ENCODE results near the gene TAOK1.
A peak's percentile ranks its signal among the peaks of the same experiment; 100 is the strongest.
"Not testable (repeated sequence)": the region's sequence is repeated elsewhere in the genome, so short reads cannot be mapped to it uniquely, and the experiment has no call there.

The TAOK1 gene
- total RNA-seq = 164 to 199 (median 187) reads per million in 4 donors

DNA sequence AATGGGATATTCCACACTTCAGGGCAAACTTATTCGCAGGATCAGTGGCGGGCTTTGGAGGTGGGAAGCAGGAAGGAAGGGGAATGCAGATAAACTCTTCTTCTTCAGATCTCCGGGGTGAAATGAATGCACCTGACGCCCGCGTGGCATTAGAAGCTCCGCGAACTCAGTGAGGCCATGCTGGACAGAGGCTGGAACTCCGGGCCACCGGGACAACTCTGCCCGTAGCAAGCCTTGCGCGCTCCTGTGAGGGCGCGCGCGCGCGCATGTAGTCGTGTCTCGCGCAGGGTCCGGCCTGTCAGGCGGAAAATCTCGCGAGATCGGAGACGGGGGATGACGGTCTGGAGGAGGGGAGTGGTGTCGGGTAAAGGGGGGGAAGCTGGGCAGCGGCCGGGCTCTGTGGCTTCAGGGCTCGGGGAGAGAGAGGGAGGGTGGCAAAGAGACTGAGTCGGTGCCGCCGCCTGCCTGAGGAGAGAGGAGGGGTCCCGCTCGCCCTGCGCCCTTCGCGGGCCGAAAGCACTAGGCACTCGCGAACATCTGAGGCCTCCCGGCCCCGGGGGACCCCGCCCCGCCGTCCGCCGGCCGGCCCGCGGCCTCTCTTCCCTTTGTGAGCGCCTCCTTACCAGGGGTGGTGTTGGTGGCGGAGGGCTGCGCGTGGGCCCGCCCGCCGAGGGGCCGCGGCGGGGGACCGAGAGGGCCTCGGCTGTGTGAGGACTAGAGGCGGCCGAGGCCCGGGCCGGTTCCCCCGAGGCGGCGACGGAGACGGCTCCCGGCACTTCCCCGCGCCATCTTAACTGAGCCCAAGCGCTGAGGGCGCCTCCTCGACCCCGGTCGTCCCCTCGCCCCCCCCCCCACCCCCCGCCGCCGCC lies at the start of gene TAOK1:
Gene TAOK1 (plus strand): TSS at position 382 of the 869 bp plus-strand sequence. CDS start 61,186 bp downstream, outside the sequence.
- DNase-seq = peak; percentile 95 to 98 (median 97)

DNA sequence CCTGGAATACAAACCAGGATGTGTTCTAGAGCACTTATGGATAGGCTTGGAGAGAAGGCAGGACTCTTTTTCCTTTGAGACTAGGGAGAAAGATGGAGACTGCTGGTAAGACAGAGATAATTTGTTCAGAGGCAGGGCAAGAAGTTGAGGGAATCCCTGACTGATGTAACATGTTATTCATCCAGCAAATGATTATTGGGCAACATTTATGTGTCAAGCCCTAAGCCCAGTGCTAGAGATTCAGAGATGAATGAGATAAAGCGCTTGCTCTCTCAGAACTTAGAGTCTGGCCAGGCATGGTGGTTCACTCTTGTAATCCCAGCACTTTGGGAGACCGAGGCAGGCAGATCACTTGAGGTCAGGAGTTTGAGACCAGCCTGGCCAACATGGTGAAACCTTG lies 48.4 kb upstream of the TAOK1 start:
- no peak for DNase-seq

DNA sequence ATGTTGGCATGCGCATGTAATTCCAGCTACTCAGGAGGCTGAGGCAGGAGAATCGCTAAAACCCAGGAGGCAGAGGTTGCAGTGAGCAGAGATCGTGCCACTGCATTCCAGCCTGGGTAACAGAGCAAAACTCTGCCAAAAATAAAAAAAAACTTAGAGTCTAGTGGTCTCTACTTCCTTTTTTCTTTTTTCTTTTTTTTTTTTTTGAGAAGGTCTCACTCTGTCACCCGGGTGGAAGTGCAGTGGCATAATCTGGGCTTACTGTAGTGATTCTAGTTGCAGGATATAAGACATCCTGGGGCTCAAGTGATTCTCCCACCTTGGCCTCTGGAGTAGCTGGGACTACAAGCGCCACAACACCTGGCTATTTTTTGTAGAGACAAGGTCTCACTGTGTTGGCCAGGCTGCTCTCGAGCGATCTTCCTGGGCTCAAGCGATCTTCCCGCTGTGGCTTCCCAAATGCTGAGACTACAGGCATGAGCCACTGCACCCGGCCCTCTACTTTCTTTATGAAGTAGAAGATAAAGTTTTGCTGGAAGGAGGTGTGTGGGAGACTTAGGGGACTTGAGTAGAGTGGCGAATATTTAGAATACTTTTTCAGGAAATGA lies 47.9 kb upstream of the TAOK1 start:
- no peak for DNase-seq

DNA sequence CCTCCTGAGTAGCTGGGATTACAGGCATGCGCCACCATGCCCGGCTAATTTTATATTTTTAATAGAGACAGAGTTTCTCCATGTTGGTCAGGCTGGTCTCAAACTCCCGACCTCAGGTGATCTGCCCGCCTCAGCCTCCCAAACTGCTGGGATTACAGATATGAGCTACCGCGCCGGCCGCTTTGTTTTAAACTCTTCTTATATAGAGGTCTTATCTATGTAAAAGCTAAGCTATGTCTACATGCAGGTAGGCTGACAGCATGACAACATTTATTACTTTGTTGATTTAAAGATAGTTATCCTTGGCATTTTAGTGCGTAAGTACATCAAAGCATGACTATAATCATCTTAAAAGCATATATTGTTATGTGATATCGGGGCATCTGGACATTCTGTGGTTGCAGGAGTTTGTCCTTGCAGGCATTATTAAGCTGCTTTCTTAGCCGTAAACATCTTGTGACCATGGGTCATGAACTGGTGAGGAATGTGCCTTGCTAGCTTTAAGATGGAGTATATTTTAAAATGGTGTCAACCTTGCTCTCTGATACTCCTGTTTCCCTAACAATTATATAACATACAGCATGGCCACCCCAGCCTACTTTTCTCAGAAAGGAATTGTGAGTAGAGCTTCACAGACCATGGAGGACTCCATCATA lies 45.8 kb upstream of the TAOK1 start:
- DNase-seq = no peak

DNA sequence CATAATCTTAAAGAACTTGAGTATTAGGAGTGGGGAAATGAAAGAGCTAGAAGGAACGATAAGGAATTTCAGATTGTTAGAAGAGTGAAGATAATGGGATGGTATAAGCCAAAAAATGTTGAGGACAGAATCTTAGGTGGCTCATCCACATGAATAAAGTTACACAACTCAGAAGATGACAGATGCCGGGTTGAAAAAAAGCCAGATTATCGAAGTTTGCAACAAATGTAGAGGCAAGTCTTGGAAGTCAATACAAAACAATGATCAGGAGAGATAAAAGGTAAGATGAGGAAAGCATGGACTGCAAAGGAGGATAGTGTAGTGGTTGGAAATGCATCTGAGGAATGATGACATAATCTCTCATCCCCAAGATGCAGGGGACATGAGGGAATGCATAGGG lies 45.1 kb upstream of the TAOK1 start:
- DNase-seq = no peak

DNA sequence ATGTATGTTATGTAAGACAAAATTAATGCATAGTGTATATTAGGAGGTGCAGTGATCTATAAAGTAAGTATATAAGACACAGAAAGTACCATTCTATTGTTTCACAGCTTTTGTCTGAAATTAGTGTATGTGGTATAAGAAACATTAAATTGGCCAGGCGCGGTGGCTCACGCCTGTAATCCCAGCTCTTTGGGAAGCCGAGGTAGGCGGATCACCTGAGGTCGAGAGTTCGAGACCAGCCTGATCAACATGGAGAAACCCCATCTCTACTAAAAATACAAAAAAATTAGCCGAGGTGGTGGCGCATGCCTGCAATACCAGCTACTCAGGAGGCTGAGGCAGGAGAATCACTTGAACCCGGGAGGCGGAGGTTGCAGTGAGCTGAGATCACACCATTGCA lies 44.7 kb upstream of the TAOK1 start:
- not testable (repeated sequence) for DNase-seq

DNA sequence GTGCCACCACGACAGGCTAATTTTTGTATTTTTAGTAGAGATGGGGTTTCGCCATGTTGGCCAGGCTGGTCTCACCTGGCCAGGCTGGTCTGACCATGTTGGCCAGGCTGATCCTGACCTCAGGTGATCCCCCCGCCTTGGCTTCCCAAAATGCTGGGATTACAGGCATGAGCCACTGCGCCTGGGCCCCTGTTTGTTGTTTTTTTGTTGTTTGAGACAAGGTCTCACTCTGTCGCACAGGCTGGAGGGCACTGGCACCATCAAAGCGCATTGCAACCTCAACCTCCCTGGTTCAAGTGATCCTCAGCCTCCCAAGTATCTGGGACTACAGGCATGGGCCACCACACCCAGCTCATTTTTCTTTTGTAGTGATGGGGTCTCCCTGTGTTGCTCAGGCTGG lies 43.7 kb upstream of the TAOK1 start:
- no peak for DNase-seq

DNA sequence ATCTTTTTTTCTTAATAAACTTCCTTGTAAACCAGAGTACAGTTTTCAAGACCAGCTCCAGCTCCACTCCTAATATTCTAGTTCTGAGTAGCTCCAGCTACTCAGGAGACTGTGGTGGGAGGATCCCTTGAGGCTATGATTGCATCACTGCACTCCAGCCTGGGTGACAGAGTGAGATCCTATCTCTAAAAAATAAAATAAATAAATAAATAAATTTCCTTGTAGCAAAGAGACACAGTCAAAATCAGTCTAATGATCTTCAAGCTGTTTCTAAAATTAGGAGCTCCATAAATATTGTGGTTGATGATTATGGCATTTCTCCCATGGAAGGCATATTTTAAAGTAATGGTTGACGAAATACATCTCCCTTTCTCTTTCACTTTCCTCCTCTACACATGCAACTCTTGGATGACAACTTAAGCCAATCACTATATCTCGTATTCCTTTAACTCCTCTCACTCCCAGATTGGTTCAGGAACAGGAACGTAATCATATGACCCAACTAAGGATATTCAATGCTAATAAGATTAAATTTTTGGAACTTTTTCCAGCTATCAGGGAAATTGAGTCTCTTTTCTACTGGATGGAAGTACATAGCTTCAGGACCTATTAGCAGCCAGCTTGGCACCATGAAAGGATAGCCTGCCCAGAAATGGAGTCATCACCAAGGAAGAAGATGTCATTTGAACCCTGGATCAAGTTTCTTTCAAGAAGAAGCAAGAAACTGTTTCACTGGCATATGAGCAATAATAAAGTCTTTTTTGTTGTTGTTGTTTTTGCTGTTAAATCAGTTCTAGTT lies 42.1 kb upstream of the TAOK1 start:
- DNase-seq = no peak

DNA sequence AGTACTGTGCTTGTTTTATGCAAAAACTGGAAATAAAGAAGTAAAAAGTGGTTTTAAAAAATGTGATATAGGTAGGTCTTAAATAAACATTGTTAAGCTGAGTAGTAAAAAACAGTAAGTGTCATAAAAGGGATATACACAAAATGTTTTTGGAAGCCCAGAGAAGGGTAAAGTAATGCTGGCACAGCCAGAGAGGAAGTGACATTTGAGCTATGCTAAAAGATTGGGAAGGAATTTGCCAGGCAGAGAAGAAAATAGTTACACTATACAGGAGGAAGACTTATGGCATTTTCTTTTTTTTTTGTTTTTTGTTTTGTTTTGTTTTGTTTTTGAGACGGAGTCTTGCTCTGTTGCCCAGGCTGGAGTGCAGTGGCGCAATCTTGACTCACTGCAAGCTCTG lies 40.8 kb upstream of the TAOK1 start:
- DNase-seq = no peak

DNA sequence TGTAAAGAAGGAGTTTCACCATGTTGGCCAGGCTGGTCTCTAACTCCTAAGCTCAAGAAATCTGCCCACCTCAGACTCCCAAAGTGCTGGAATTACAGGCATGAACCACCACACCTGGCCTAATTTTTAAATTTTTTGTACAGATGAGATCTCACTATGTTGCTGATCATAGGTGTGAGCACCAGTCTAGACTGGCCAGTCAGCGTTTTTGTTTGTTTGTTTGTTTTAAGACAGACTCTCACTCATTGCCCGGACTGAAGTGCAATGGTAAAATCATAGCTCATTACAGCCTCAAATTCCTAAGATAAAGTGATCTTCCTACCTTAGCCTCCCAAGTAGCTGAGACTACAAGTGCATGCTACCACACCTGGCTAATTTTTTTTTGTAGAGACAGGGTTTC lies 38.0 kb upstream of the TAOK1 start:
- no peak for DNase-seq

DNA sequence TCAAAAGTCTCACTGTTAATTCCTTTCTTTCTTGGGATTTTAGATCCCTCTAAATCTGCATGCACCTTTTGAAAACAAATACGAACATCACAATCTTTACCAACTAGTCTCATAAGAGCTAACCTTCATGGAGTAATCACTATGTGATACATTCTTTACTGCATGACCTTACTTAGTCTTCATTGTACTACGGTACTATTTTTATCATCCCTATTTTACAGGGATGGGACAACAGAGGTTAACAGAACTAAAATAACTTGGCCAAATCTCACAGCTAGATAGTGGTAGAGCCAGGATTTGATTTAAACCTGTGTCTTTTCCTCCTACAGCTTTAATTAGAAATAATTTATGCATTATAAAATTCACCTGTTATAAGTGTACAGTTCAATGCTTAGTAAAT lies 32.9 kb upstream of the TAOK1 start:
- DNase-seq = no peak

DNA sequence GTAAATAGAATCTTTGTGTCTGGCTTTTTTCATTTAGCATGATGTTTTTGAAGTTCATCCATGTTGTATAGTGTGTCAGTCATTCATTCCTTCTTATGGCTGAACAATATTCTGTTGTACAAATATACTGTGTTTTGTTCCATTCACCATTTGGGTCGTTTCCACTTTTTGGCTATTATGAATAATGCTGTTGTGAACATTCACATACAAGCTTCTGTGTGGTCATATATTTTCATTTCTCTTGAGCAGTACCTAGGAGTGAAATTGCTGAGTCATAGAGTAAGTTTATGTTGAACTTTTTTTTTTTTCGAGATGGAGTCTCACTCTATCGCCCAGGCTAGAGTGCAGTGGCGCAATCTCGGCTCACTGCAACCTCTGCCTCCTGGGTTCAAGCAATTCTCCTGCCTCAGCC lies 32.3 kb upstream of the TAOK1 start:
- DNase-seq = peak in 1 of 5 donors; percentile 28

DNA sequence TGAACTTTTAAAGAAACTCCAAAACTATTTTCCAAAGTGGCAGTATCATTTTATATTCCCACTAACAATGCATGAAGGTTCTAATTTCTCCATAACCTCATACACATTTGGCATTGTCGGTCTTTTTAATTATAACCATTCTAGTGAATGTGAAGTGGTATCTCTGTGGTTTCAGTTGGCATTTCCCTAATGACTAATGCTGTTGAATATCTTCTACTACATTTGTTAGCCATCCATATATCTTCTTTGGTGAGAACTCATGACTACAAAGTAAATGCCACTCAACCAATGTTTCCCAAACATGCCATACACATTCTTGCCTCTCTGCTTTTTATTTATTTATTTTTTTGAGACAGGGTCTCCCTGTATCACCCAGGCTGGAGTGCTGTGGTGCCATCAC lies 31.7 kb upstream of the TAOK1 start:
- DNase-seq = no peak

DNA sequence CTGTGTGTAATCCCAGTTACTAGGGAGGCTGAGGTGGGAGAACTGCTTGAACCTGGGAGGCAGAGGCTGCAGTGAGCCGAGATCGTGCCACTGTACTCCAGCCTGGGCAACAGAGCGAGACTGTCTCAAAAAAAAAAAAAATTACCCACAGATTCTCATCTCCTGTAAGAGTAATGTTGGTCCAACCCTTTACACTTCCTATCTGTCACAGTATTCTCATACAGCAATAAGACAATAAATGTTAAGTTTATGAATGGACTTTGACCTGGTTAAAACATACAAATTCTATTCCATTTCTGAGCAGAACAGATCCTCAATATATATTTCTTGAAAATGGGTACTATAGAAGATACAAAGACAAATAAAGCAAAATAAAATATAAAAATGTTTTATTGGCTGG lies 30.4 kb upstream of the TAOK1 start:
- no peak for DNase-seq

DNA sequence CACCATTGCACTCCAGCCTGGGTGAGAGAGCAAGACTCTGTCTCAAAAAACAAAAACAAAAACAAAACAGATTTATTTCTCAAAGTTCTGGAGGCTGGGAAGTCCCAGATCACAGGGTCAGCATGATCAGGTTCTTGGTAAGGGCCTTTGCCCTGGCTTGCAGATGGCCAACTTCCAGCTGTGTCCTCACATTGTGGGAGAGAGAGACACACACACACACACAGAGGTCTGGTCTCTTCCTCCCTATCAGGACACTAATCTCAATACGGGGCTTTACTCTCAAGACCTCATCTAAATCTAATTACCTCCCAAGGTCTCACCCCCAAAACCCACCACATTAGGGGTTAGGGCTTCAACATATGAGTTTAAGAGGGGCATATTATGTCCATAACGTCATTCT lies 26.4 kb upstream of the TAOK1 start:
- no peak for DNase-seq

DNA sequence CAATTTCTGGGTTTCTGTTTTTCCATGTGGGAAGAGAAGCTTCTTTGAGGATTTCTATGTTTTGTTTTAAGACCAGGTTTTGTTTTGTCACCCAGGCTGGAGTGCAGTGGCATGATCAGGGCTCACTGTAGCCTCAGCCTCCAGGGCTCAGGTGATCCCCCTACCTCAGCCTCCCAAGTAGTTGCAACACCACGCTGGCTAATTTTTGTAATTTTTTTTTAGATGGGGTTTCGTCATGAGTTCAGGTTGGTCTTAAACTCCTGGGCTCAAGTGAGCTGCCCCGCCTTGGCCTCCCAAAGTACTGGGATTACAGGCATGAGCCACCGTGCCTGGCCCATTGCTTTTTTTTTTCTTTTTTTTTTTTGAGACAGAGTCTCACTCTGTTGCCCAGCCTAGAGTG lies 25.5 kb upstream of the TAOK1 start:
- DNase-seq = no peak

DNA sequence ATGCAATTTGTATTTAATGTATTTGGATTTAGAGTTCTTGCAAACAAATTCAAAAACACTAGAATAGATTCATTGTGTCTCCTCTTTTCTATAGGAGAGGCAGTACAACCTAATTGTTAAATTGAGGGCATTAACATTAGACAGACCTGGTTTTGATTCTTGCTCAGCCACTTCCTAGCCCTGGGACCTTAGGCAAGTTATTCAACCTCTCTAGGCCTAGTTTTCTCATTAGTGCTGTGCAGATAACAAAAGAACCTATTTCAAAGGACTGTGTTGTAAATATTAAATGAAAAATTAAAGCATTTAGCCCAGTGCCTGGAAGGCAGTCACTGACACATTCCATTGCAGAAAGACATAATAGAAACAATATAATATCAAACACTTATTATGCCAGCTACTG lies 22.0 kb upstream of the TAOK1 start:
- no peak for DNase-seq

DNA sequence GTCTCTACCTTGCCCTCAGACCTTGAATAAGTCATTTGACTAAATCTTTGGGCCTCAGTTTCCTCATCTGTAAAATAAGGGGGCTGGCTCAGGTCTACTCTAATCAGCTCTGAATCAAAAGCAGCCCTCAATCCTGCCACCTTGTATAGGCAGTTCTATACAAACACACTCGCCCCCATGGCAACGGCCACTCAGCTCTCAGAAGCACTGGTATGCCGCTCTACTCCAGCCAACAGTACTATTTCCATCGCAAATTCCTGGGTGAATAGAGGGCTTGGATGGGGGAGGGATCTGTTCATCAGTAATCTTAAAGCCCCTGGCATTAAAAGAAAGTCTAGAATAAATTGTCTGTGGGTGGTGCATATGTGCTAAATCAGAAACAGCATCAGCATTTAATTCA lies 21.2 kb upstream of the TAOK1 start:
- no peak for DNase-seq

DNA sequence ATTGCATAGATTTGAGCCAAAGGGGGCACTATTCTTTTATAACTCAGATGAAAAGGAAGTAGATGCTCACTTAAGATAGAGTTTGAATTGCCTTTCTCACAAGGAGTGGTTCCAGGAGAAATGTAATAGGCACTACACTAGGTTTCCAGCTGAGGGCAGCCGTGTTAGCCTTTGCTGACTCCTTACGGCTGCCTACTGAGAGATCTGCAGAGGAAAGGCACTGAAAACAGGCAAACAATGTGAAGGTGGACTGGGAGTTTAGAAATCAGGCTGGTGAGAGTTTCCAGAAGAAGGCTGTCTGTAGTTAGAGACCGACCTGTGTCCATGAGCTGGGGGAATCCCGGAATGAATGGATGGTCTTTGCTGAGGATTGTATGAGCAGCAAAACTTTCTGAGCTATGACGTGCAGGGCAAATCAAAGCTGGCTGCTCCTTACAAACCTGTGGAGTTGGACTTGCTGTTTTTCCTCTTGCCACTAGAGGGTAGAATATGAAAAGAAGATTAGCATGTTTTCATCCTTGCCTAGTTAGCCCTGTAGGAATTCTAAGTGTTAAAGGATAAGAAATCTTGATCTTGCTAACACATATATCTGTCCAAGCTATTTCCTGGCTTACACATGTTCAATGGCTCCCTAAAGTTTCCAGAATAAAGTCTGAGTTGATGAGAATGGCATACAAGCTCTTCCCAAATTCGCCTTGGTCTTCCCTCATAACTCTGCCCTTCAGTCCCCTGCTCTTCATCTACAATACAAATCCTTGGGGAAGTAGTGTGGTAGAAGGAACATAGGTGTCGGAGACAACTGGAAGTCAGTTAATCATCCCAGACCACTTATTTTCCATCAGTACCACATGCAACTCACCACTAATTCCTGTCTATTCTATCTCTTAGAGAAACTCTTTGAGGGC lies 20.1 kb upstream of the TAOK1 start:
- DNase-seq = peak in 4 of 5 donors; percentile 22 to 63 (median 36)

DNA sequence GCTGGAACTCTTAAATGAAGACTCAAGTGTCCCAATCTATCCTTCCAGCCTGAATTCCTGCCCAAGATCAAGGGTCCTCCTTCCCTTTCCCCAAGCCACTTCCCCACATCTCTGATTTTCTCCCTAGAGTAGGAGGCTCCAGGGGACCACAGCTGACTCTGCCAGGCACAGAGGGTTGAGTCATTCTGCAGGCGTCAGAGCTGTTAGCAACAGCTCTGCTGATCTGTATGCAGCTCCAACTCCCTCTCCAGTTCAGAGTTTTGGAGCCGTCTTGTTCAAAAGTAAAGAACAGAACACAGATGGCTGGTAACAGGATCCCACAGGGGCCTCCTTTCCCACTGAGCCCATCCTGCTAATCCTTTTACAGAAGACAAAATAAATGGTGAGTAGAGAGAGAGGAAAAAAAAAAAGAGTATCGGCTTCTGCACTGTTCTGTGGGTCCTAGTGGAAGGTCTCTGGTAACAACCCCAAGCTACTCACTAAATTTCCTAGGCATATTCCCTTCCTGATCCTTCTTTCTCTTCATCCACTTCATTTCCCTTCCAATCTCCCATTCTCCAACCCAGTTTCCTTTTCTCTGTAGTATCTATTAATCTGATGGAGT lies 13.4 kb upstream of the TAOK1 start:
- DNase-seq = no peak

DNA sequence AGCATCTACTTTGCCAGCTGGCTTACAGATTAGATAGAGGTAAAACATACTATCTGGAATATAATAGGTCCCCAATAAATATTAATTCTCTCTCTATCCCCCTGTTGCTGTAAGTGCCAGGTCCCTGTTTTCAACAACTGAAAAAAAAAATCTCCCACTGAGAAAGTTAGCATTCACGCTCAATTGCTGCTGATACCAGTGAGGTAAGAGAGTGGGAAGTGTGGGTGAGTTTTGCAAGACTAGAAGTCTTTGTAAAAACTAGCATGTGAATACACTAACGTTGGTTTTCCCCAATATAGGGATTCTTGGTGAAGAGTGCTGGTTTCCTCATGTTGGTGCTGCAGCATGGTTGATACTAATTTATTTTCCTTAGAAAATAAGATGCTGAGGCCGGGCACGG lies 11.7 kb upstream of the TAOK1 start:
- DNase-seq = no peak

Measured in T-helper 1 cell (primary cell).